Esophagus squamous epithelium (tissue), 5 donors: ENCODE measurements around the gene ANKRD34A. TPM values are rescaled to one million over a fixed set of nuclear protein-coding genes. Genes with fewer than 3 reads are reported as not detected.

Source experiments
- DNase-seq: peaks from one replicate; lab custom pipeline; 2025; lab: John Stamatoyannopoulos, UW
- H3K27ac ChIP-seq, 4 donors: fragments of 200-600 bp; sonication (generic); one replicate each; pipeline ENCODE4 v1.5.1; 2016 to 2019; ENCODE audit warnings: mild to moderate bottlenecking in 1 of 4
- H3K27me3 ChIP-seq, 4 donors: fragments of 200-600 bp; sonication (generic); 1 replicate in 3 of 4; 2 replicates in 1 of 4; pipeline versions ENCODE4 v1.5.1 to v1.6.0; 2017 to 2021; ENCODE audit warnings: antibody characterized with exemption in 1 of 4
- H3K36me3 ChIP-seq, 3 donors: fragments of 200-600 bp; sonication (generic); one replicate each; pipeline ENCODE4 v1.5.1; 2016 to 2019
- H3K4me1 ChIP-seq, 3 donors: fragments of 200-600 bp; sonication (generic); one replicate each; pipeline ENCODE4 v1.5.1; 2017 to 2019
- H3K4me3 ChIP-seq, 4 donors: fragments of 200-600 bp; sonication (generic); 1 replicate in 3 of 4; 2 replicates in 1 of 4; pipeline ENCODE4 v1.5.1; 2016 to 2019; ENCODE audit warnings: mild to moderate bottlenecking in 2 of 4, moderate library complexity in 1 of 4
- H3K9me3 ChIP-seq, 3 donors: fragments of 200-600 bp; sonication (generic); one replicate each; pipeline ENCODE4 v1.5.1; 2016 to 2019
- CTCF ChIP-seq, 6 experiments: fragments of 450-650 bp in 4 of 6; fragments of 200-600 bp in 2 of 6; sonication (generic) in 2 of 6; IDR thresholded peaks; one replicate each; pipeline ENCODE4 v1.5.1; 2016 to 2019; ENCODE audit warnings: antibody characterized with exemption in 6 of 6, mild to moderate bottlenecking in 4 of 6, moderate library complexity in 4 of 6
- POLR2A ChIP-seq, 4 donors: fragments of 450-650 bp; IDR thresholded peaks; one replicate each; pipeline ENCODE4 v1.6.1; 2017; ENCODE audit warnings: antibody characterized with exemption in 4 of 4, mild to moderate bottlenecking in 4 of 4, moderate library complexity in 3 of 4
- WGBS, 2 donors: methylation state at CpG; one replicate each; pipeline ENCODE4 v1.1.5; 2018; 5-methylcytosine and 5-hydroxymethylcytosine counted together
- intact Hi-C: fragments of 100-400 bp; cut with DNase I; formaldehyde crosslinking; loops from one replicate; pipeline ENCODE4 v1.15.0; 2022
- total RNA-seq, 4 donors: library from RNA; depleted of rRNA; stranded (reverse); fragments of >200 nt; gene quantifications; one replicate each; pipeline ENCODE4 v1.1.0, GENCODE V29; 2016
- donor health status: DM: yes; HTN: yes; CAD: no.

Gene ANKRD34A
- total RNA-seq, 4 donors from 2014 or later: 0.04 to 0.67 (median 0.30) TPM

- H3K27ac ChIP-seq: peak overlapping the region; percentile 87 to 100 (median 95)
- intact Hi-C loops: no loop called here
- peaks cover 0 to 10% (median 0%) of the 10 kb centered on the region in 4 donors for H3K27me3 ChIP-seq
- no peaks in the 10 kb centered on the region for H3K36me3 ChIP-seq
- 0 to 1% methylated on average over 3 of the region's 3 CpGs for WGBS, 2 donors
- TF ChIP-seq CTCF (IDR thresholded peaks at IDR 0.05) (no peak), POLR2A (IDR thresholded peaks at IDR 0.05) (no peak)
- H3K4me3 ChIP-seq: peak overlapping the region; percentile 61 to 98 (median 68)
- DNase-seq: no peak
- no peaks in the 10 kb centered on the region for H3K9me3 ChIP-seq
- peaks cover 12 to 88% (median 38%) of the 10 kb centered on the region in 3 donors for H3K4me1 ChIP-seq
Measured at GRCh38 chr1:145956781-145957442, 7.5 kb downstream of the ANKRD34A start.

- H3K27ac ChIP-seq: peak overlapping the region; percentile 87 to 100 (median 95)
Measured at GRCh38 chr1:145956361-145956760, 8.0 kb downstream of the ANKRD34A start.

GRCh38 chr1:145955436-145955835 is 8.9 kb downstream of the ANKRD34A start:
- H3K36me3 ChIP-seq: no peaks in the 10 kb centered on the region
- WGBS, 2 donors: 34 to 47% methylated on average over 2 of the region's 2 CpGs
- no peak for DNase-seq
- peak overlapping the region in 1 of 4 donors; percentile 98 for H3K4me3 ChIP-seq
- H3K27me3 ChIP-seq: no peaks in the 10 kb centered on the region
- TF ChIP-seq CTCF (IDR thresholded peaks at IDR 0.05) (no peak), POLR2A (IDR thresholded peaks at IDR 0.05) (no peak)
- peaks cover 0 to 80% (median 25%) of the 10 kb centered on the region in 3 donors for H3K4me1 ChIP-seq
- H3K27ac ChIP-seq: peak overlapping the region in 3 of 4 donors; percentile 94 to 100 (median 96)
- no peaks in the 10 kb centered on the region for H3K9me3 ChIP-seq
- intact Hi-C loops: no loop called here

More at GRCh38 chr1:145956361-145956760, 8.0 kb downstream of the ANKRD34A start:
- no peaks in the 10 kb centered on the region for H3K9me3 ChIP-seq
- H3K27me3 ChIP-seq: peaks cover 0 to 5% (median 0%) of the 10 kb centered on the region in 4 donors
- intact Hi-C loops: no loop called here
- H3K4me1 ChIP-seq: peaks cover 6 to 82% (median 32%) of the 10 kb centered on the region in 3 donors
- peak overlapping the region in 3 of 4 donors; percentile 61 to 98 (median 69) for H3K4me3 ChIP-seq
- DNase-seq: no peak
- H3K36me3 ChIP-seq: no peaks in the 10 kb centered on the region
- TF ChIP-seq CTCF (IDR thresholded peaks at IDR 0.05) (no peak), POLR2A (IDR thresholded peaks at IDR 0.05) (no peak)

- no peak overlapping the region for H3K27ac ChIP-seq
Measured at GRCh38 chr1:145953861-145954260, 10.5 kb downstream of the ANKRD34A start.

More at GRCh38 chr1:145953861-145954260, 10.5 kb downstream of the ANKRD34A start:
- no peak overlapping the region for H3K4me3 ChIP-seq
- intact Hi-C loops: no loop called here
- DNase-seq: no peak
- H3K27me3 ChIP-seq: no peaks in the 10 kb centered on the region
- TF ChIP-seq POLR2A (IDR thresholded peaks at IDR 0.05): no peak
- TF ChIP-seq CTCF (IDR thresholded peaks at IDR 0.05): no peak
- peaks cover 0 to 71% (median 22%) of the 10 kb centered on the region in 3 donors for H3K4me1 ChIP-seq
- H3K9me3 ChIP-seq: no peaks in the 10 kb centered on the region
- no peaks in the 10 kb centered on the region for H3K36me3 ChIP-seq
- 86 to 92% methylated on average over 6 of the region's 6 CpGs for WGBS, 2 donors
